ENCODE measurements around the gene BPTF. TPM values are rescaled to one million over a fixed set of nuclear protein-coding genes. Genes with fewer than 3 reads are reported as not detected.
"Not testable (repeated sequence)": the region's sequence is repeated elsewhere in the genome, so short reads cannot be mapped to it uniquely, and the experiment has no call there.

Gene BPTF
- total RNA-seq, 4 donors from 2014 or later: 29.3 to 43.9 (median 38.1) TPM

- Histone ChIP-seq H3K9me3 (no peaks in the 10 kb centered on the region), H3K4me3 (peak overlapping the region; percentile 66 to 79 (median 69)), H3K27ac (peak overlapping the region; percentile 85 to 92 (median 89)), H3K36me3 (no peaks in the 10 kb centered on the region), H3K4me1 (peaks cover 0 to 6% of the 10 kb centered on the region in 2 donors), H3K27me3 (no peaks in the 10 kb centered on the region)
- intact Hi-C loops (cut with DNase I; ENCODE audit: low total_unique reads) (loop anchor here (1.0 kb wide), 2 partner anchors 15 to 27 kb away; partner anchors contain the start of gene KPNA2), in situ Hi-C loops (cut with MboI; ENCODE audit: low sequenced_read_pairs in 4 of 4) (loop anchor here in 1 of 4 donors (25.0 kb wide), 1 partner anchor 108 kb away; no protein-coding TSS in a partner anchor)
- peak; percentile 94 to 97 for ATAC-seq
- TF ChIP-seq POLR2A (IDR thresholded peaks at IDR 0.05): peak in 1 of 2 donors; percentile 35
- TF ChIP-seq CTCF (IDR thresholded peaks at IDR 0.05 in 4 of 5, conservative IDR thresholded peaks at IDR 0.05 in 1 of 5): peak; percentile 33 to 72 (median 58)
- DNase-seq: peak; percentile 87 to 95
Measured at GRCh38 chr17:68019675-68020408, 194.5 kb downstream of the BPTF start.

GRCh38 chr17:68020409-68020756 is 195.1 kb downstream of the BPTF start:
- DNase-seq: no peak
- in situ Hi-C loops (cut with MboI; ENCODE audit: low sequenced_read_pairs in 4 of 4): loop anchor here in 1 of 4 donors (25.0 kb wide), 1 partner anchor 108 kb away; no protein-coding TSS in a partner anchor
- H3K4me3 ChIP-seq: peak overlapping the region; percentile 66 to 79 (median 69)
- TF ChIP-seq CTCF (IDR thresholded peaks at IDR 0.05 in 4 of 5, conservative IDR thresholded peaks at IDR 0.05 in 1 of 5) (no peak), POLR2A (IDR thresholded peaks at IDR 0.05) (no peak)
- no peaks in the 10 kb centered on the region for H3K9me3 ChIP-seq
- H3K27me3 ChIP-seq: no peaks in the 10 kb centered on the region
- peak in 1 of 2 donors; percentile 26 for ATAC-seq
- H3K27ac ChIP-seq: peak overlapping the region; percentile 85 to 92 (median 89)
- intact Hi-C loops (cut with DNase I; ENCODE audit: low total_unique reads): loop anchor here (1.0 kb wide), 2 partner anchors 15 to 27 kb away; partner anchors contain the start of gene KPNA2
- H3K36me3 ChIP-seq: no peaks in the 10 kb centered on the region
- H3K4me1 ChIP-seq: peaks cover 0 to 6% of the 10 kb centered on the region in 2 donors

GRCh38 chr17:68020791-68021190 is 195.5 kb downstream of the BPTF start:
- not testable (repeated sequence) for ATAC-seq, H3K27me3 ChIP-seq, H3K9me3 ChIP-seq, H3K36me3 ChIP-seq, DNase-seq, H3K4me1 ChIP-seq
- Histone ChIP-seq H3K27ac (peak overlapping the region; percentile 85 to 92 (median 89)), H3K4me3 (peak overlapping the region; percentile 66 to 79 (median 69))
- in situ Hi-C loops (cut with MboI; ENCODE audit: low sequenced_read_pairs in 4 of 4): loop anchor here in 1 of 4 donors (25.0 kb wide), 1 partner anchor 108 kb away; no protein-coding TSS in a partner anchor
- intact Hi-C loops (cut with DNase I; ENCODE audit: low total_unique reads): loop anchor here (1.0 kb wide), 2 partner anchors 15 to 27 kb away; partner anchors contain the start of gene KPNA2

- intact Hi-C loops (cut with DNase I; ENCODE audit: low total_unique reads): no loop called here
- Histone ChIP-seq H3K27me3 (no peaks in the 10 kb centered on the region), H3K36me3 (no peaks in the 10 kb centered on the region), H3K9me3 (no peaks in the 10 kb centered on the region), H3K27ac (no peak overlapping the region), H3K4me1 (peaks cover 0 to 6% of the 10 kb centered on the region in 2 donors), H3K4me3 (no peak overlapping the region)
- DNase-seq: no peak
- in situ Hi-C loops (cut with MboI; ENCODE audit: low sequenced_read_pairs in 4 of 4): loop anchor here in 1 of 4 donors (25.0 kb wide), 1 partner anchor 110 kb away; no protein-coding TSS in a partner anchor
- ATAC-seq: no peak
- TF ChIP-seq CTCF (IDR thresholded peaks at IDR 0.05 in 4 of 5, conservative IDR thresholded peaks at IDR 0.05 in 1 of 5): no peak
- TF ChIP-seq POLR2A (IDR thresholded peaks at IDR 0.05): no peak
Measured at GRCh38 chr17:68021963-68022362, 196.7 kb downstream of the BPTF start.

GRCh38 chr17:68022547-68022946 is 197.2 kb downstream of the BPTF start:
- H3K4me3 ChIP-seq; H3K9me3 ChIP-seq; ATAC-seq; DNase-seq; H3K27ac ChIP-seq; H3K4me1 ChIP-seq; intact Hi-C loops (cut with DNase I; ENCODE audit: low total_unique reads); H3K27me3 ChIP-seq; H3K36me3 ChIP-seq: not testable (repeated sequence)
- in situ Hi-C loops (cut with MboI; ENCODE audit: low sequenced_read_pairs in 4 of 4): loop anchor here in 1 of 4 donors (25.0 kb wide), 1 partner anchor 110 kb away; no protein-coding TSS in a partner anchor
